ENCODE results near the gene TRIM71.

- TF ChIP-seq CTCF (IDR thresholded peaks at IDR 0.05) (no peak), POLR2A (IDR thresholded peaks at IDR 0.05) (no peak)
Measured at GRCh38 chr3:32822609-32823498, 5.1 kb downstream of the TRIM71 start.
